HepG2 (cell line): ENCODE measurements around the gene TIMP3. TPM values are rescaled to one million over a fixed set of nuclear protein-coding genes. Genes with fewer than 3 reads are reported as not detected.
A peak's percentile ranks its signal among the peaks of the same experiment; 100 is the strongest.

Source experiments
- FOXK1 ChIP-seq: sonication (generic); formaldehyde crosslinking; IDR thresholded peaks from 2 replicates; pipeline ENCODE4 v1.4.0; 2020; ENCODE audit warnings: low read depth, missing genetic modification reagents, borderline replicate concordance
- FOXO1 ChIP-seq: sonication (generic); formaldehyde crosslinking; IDR thresholded peaks from 2 replicates; pipeline ENCODE4 v1.4.0; 2020; ENCODE audit warnings: missing genetic modification reagents
- NFAT5 ChIP-seq: sonication (generic); formaldehyde crosslinking; IDR thresholded peaks from 2 replicates; pipeline ENCODE4 v1.4.0; 2020; ENCODE audit warnings: missing genetic modification reagents
- RARA ChIP-seq: IDR thresholded peaks from 2 replicates; pipeline ENCODE4 v1.6.1; 2016; ENCODE audit warnings: missing genetic modification reagents, missing compliant biosample characterization
- SRSF9 ChIP-seq: fragments of 200-400 bp; formaldehyde crosslinking; IDR thresholded peaks from 2 replicates; pipeline ENCODE4 v1.6.1; 2018; ENCODE audit warnings: borderline replicate concordance, mild to moderate bottlenecking, low read depth, low read length; ENCODE audit not compliant: insufficient read depth, poor library complexity, severe bottlenecking
- YEATS2 ChIP-seq: sonication (generic); formaldehyde crosslinking; IDR thresholded peaks from 2 replicates; pipeline ENCODE4 v1.4.0; 2020; ENCODE audit warnings: missing genetic modification reagents, borderline replicate concordance
- ZBTB10 ChIP-seq: sonication (generic); formaldehyde crosslinking; IDR thresholded peaks from 2 replicates; pipeline ENCODE4 v1.4.0; 2020; ENCODE audit warnings: missing genetic modification reagents, borderline replicate concordance
- ZBTB33 ChIP-seq: sonication (generic); formaldehyde crosslinking; IDR thresholded peaks from 2 replicates; pipeline ENCODE4 v1.4.0; 2020; ENCODE audit warnings: missing genetic modification reagents
- ZFP36L1 ChIP-seq: sonication (generic); formaldehyde crosslinking; IDR thresholded peaks from 2 replicates; pipeline ENCODE4 v1.8.0; 2022; ENCODE audit warnings: mild to moderate bottlenecking, missing genetic modification reagents, moderate library complexity
- ZFP62 ChIP-seq: sonication (generic); formaldehyde crosslinking; IDR thresholded peaks from 2 replicates; pipeline ENCODE4 v1.4.0; 2020; ENCODE audit warnings: missing genetic modification reagents
- ZNF235 ChIP-seq: sonication (generic); formaldehyde crosslinking; IDR thresholded peaks from 2 replicates; pipeline ENCODE4 v1.8.1; 2023; ENCODE audit warnings: mild to moderate bottlenecking, missing genetic modification reagents, borderline replicate concordance
- ZNF264 ChIP-seq: sonication (generic); formaldehyde crosslinking; IDR thresholded peaks from 2 replicates; pipeline ENCODE4 v1.4.0; 2020; ENCODE audit warnings: missing genetic modification reagents
- ZNF44 ChIP-seq: sonication (generic); formaldehyde crosslinking; IDR thresholded peaks from 2 replicates; pipeline ENCODE4 v1.5.1; 2020; ENCODE audit warnings: mild to moderate bottlenecking, missing genetic modification reagents
- ZNF530 ChIP-seq: sonication (generic); formaldehyde crosslinking; IDR thresholded peaks from 2 replicates; pipeline ENCODE4 v1.5.0; 2020; ENCODE audit warnings: low read depth, mild to moderate bottlenecking, missing genetic modification reagents
- ZNF556 ChIP-seq: sonication (generic); formaldehyde crosslinking; IDR thresholded peaks from 2 replicates; pipeline ENCODE4 v1.4.0; 2020; ENCODE audit warnings: mild to moderate bottlenecking, missing genetic modification reagents, borderline replicate concordance
- ZNF615 ChIP-seq: sonication (generic); formaldehyde crosslinking; IDR thresholded peaks from 2 replicates; pipeline ENCODE4 v1.5.0; 2020; ENCODE audit warnings: mild to moderate bottlenecking, missing genetic modification reagents, borderline replicate concordance
- polyA plus RNA-seq, 8 experiments: library from polyadenylated mRNA; depleted of rRNA in 3 of 8; stranded (reverse) in 7 of 8; unstranded in 1 of 8; fragments of >200 nt; fragmentation: Illumina TruSeq in 4 of 8; extraction: Trizol in 4 of 8; gene quantifications; 2 replicates each; pipeline versions ENCODE4 v1.2.1 to v1.2.3, GENCODE V29; 2011 to 2016; ENCODE audit warnings: low read depth in 4 of 8, missing spikeins in 1 of 8, mixed read lengths in 1 of 8; ENCODE audit not compliant: insufficient read depth in 1 of 8
- total RNA-seq, 5 experiments: library from RNA; depleted of rRNA; stranded (reverse); fragments of >200 nt; fragmentation: Illumina TruSeq; extraction: Trizol; gene quantifications; 2 replicates each; pipeline ENCODE4 v1.2.3, GENCODE V29; 2016; ENCODE audit warnings: low read depth in 1 of 5
- TF ChIP-seq, protein P1 (sequence below): sonication (generic); formaldehyde crosslinking; IDR thresholded peaks from 2 replicates; pipeline ENCODE4 v1.5.0; 2020; ENCODE audit warnings: mild to moderate bottlenecking, low read depth, missing genetic modification reagents, borderline replicate concordance

Gene TIMP3
- total and polyA plus RNA-seq, 2 of the 13 experiments (the other 11 are each of a cell fraction or from before 2014, with no cell fraction given), result 57.3 to 86.6 TPM

DNA sequence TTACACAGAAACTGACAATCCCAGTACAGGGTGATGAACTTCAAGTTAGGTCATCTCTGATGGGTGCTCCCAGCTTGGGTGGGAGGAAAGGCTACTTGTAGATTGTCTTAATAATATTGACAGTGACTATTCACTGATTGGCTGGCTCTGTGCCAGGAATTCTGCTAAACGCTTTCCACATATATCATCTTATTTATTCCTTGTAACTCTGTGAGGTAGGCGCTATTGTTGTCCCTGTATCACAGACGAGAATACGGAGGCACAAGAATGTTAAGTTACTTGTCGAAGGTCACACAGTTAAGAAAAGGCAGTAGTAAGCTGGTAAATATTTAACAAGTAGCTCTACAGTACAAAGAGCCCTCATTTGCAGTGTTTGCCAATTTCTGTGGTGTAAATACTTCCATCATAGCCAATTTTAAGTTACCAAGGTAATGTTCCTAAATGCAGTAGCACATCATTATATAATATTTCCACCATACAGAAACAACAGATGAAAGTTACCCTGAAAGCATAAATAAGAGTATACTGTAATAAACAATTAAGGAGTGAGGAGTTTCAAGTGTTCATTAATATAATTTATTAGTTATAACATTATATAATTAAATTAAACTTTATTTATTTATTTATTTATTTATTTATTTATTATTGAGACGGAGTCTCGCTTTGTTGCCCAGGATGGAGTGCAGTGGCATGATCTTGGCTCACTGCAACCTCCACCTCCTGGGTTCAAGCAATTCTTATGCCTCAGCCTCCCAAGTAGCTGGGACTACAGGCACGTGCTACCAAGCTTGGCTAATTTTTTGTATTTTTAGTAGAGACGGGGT lies 11.5 kb upstream of the TIMP3 start (continued):
- no peak for TF ChIP-seq ZFP62 (CRISPR knock-in tag)
- peak; percentile 54; the same call in 1 of the 2 replicates for TF ChIP-seq ZBTB33 (CRISPR knock-in tag)
- TF ChIP-seq FOXK1 (CRISPR knock-in tag), result peak; percentile 41; the same call in 1 of the 2 replicates
- TF ChIP-seq ZNF235, result no peak
- TF ChIP-seq NFAT5, result no peak
- no peak for TF ChIP-seq YEATS2 (CRISPR knock-in tag)
- peak; percentile 55 for TF ChIP-seq RARA (CRISPR knock-in tag)
- no peak for TF ChIP-seq ZFP36L1
- TF ChIP-seq ZNF615 (CRISPR knock-in tag), result no peak
- no peak for TF ChIP-seq SRSF9
- TF ChIP-seq ZNF264 (CRISPR knock-in tag), result no peak
- TF ChIP-seq ZBTB10, result no peak
- no peak for TF ChIP-seq ZNF44 (CRISPR knock-in tag)
- TF ChIP-seq FOXO1, result peak; percentile 55; the same call in 1 of the 2 replicates
- TF ChIP-seq, protein P1, sequence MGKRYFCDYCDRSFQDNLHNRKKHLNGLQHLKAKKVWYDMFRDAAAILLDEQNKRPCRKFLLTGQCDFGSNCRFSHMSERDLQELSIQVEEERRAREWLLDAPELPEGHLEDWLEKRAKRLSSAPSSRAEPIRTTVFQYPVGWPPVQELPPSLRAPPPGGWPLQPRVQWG, result no peak
- TF ChIP-seq ZNF556 (CRISPR knock-in tag), result no peak
- no peak for TF ChIP-seq ZNF530 (CRISPR knock-in tag)
